Stimulated activated CD4-positive, alpha-beta T cell treated with anti-CD3 and anti-CD28 coated beads, TNF-alpha, amount 100 ng/mL, for 1 hour (primary cell): ENCODE results near the gene ARL8A.
"Not testable (repeated sequence)": the region's sequence is repeated elsewhere in the genome, so short reads cannot be mapped to it uniquely, and the experiment has no call there.

ENCODE experiments used
- DNase-seq, 3 donors: peaks; one replicate each; pipeline ENCODE4 v3.0.0-alpha.2; 2020; ENCODE audit warnings: low read depth in 3 of 3, low spot score in 1 of 3

ARL8A gene

DNA sequence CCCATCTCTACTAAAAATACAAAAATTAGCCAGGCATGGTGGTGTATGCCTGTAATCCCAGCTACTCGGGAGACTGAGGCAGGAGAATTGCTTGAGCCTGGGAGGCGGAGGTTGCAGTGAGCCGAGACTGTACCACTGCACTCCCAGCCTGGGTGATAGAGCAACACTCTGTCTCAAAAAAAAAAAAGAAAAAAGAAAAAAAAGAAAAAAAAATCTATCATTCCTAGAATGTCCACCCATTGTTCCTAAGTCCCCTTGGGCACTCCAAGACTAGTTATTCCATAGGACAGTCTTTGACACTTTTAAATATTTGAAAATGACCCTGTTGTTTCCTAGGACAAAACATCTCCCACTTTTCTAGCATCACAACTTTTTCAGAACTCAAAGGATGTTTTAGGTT lies 3.1 kb downstream of the ARL8A start:
- DNase-seq, result not testable (repeated sequence)

DNA sequence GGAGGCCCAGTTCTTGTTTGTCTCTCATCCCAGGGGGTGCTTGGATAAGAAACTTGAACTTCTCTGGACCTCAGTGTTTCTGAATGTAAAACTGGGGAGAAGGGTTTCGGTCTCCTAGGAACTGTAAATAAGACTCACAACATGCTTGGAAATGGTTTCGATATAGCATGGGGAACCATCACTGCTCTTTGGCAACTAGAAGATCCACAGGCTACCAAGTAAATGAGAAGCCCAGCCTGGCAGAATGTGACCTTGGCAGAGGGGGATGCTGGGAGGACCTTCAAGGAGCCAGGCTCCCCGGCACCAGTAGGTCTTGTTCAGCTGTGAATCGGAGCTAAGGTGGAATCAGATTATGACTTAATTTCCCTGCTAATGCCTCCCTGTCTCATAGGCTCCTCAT lies 3.7 kb downstream of the ARL8A start:
- DNase-seq, result no peak

DNA sequence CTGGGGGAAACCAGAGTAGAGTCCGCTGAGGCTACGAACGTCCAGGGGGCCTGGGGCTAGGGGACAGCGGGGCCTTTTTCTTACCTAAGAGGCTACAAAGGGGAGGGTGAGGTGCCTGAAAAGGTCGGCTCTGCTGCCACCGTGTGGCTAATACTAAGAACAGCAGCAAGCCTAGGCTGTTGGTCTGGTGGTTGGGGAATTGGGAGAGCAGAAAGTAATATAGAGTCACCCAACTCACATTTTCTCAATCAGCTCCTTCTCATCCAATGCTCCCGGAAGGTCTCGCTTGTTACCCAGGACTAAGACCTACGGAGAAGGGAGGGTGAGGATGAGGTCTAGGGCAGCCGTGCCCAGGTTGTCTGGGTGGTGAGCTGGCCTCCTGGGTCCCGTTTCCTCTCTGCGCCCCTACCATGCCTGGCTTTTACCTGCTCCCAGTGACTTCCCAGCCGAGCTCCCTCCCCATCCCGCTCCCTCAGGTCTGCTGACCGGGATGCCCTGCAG lies 9.3 kb downstream of the ARL8A start:
- peak; percentile 23 to 31 (median 25) for DNase-seq

DNA sequence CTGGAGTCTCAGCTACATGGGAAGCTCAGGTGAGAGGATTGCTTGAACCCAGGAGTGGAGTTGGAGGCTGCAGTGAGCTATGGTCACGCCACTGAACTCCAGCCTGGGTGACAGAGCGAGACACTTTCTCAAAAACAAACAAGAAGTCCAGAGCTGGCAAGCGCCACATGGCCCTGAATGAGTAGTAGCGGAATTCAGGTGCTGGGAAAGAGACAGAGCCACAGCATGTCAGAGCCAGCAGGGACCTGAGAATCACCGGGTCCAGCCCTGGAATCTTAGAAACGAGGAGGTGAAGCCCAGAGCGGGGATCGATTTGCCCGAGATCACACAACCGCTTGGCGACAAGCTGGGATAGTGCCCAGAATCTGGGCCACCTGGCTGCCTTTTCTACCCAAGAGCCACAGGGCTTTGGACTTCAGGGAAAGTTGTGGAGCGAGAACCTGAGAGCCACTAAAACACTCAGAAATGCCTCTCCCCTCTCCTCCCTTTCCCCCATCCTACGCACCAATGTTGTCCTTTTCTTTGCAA lies 9.8 kb downstream of the ARL8A start:
- no peak for DNase-seq

DNA sequence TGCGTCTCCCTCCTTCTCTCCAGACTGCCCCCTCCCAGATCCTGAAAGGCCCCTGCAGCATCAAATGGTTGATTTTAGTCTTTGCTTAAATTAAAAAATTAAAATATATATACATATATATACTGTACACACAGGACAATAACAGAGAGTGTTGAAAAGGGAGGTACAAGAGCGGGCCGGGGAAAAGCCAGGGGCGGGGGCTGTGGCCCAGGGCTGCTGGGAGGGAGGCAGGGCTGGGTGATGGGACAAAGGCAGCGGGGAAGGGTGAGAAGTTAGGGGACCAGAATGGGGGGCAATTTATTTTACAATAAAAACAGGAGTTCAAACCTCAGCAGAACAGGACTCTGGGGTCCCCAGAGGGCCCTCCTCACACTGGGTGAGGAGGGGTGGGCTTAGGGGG lies 10.5 kb downstream of the ARL8A start:
- no peak for DNase-seq

DNA sequence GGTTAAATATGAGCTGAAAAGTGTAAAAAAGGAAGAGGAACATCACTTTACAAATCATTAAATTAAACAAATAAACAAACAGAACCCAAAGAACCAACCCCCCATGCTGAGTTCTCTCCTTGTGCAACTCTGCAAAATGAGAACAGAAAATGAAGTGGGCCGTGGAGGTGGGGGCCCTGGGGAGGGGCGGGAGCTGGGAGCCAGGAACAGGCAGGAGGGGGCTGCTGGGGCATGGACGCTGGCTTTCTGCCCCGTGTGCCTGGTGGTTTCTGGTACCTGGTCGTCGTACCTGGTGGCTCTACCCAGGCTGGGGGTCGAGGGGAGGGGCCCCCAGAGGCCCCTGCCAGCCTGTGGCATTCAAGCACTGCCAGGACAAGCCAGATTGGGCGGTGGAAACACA lies 11.0 kb downstream of the ARL8A start:
- DNase-seq, result no peak

DNA sequence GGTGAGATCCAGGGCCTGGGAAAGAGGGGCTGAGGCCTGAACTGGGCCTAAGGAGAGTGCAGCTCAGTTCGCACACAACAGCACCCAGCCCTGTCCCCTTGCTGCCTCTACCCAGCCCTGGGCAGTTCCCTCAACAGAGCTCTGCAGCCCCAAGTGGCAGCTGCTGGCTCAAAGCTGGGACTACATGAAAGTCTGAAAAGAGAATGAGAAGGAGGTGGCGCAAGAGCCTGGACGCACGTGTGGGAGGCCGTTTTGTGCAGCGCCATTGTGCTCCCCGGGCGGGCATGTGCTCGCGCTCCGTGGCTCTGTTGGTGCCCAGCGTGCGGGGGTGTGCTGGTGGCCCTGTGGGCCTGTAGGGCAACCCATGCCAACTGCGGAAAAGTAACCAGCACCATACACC lies 11.5 kb downstream of the ARL8A start:
- DNase-seq, result no peak

DNA sequence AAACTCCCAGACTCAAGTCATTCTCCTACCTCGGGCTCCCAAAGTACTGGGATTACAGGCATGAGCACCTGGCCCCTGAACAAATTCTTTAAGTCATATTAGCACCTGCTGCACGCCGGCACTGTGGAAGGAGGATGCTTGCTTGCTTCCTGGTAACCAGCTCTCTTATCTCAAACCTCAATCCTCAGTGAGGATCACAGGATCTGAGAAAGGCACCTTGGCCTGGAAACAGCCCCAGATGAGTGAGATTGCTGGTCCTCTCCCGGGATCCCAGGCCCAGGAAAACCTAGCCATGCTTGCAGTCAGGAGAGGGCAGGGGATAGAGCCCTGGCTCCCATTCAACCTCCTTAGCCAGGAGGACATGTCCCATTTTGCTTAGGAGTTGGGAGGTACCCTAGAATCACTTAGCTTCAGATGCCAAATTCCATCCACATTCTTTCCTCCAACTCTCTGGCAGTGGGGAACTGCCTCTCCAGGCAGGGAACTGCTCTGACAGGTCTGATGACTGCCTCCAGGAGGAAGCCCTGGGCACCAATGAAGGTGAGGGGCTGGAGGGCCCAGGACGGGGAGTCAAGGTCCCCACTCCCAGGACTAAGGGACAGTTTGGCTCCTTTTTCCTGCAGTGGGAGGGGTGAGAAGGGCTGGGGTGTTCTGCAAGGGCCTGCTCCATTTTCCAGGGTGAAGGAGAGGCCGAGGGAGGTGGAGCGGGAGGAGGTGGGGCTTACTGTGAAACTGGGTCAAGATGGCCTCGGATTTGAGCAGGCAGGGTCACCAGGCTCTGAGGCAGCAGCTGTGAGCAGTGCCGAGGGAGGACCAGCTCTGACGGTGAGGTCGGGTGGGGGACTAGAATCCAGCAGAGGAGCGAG lies 12.3 kb downstream of the ARL8A start:
- no peak for DNase-seq

DNA sequence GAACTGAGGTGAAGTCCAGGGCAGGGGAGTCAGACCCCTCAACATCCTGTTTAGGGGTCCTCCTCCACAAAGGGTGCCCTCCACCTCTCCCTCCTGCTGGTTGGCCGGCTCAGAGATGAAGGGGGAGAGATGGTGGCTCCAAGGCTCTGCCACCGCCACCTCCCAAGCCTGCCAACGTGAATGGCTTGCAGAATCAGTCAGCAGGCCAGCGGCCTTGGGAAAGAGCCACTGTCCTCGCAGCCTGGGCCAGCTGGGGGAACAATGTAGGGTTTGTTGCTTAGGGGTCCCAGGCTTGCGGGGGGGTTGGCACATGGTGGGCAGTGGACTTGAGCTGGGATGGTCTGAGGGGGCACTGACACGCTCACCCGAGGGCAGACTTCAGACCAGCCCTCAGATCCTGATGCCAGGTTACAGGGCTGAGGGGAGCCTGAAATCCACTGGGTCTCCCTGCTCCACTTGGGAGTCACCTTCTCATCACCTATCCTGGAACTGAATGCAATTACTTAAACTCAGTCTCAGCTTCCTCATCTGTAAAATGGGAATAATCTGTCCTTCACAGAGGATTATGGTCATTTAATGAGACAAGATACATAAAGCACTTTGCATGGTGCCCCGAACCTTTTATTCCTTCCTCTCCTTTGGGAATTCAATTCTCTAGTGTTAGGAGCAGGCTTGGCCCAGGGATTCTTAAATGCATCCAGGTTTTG lies 13.6 kb downstream of the ARL8A start:
- DNase-seq, result no peak

DNA sequence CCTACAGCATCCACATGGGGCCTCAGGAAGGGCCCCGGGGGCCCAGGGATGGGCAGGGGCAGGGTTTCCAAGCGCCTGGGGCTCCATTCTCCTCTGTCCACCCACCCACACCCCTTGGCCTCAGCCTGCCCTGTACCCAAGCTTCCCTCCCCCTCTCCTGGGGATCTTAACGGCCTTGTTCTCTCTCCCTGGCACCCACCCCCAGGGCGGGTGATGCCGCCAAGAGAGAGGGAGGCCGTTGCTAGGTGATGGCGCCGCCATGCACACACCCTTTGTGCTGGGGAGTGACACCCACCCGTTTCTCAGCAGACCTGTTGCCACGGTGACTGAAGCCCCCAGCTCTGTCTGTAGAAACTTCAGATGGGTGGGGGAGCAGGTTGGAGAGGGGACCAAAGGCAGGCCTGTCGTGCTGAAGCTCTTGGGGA lies 14.2 kb downstream of the ARL8A start:
- no peak for DNase-seq

DNA sequence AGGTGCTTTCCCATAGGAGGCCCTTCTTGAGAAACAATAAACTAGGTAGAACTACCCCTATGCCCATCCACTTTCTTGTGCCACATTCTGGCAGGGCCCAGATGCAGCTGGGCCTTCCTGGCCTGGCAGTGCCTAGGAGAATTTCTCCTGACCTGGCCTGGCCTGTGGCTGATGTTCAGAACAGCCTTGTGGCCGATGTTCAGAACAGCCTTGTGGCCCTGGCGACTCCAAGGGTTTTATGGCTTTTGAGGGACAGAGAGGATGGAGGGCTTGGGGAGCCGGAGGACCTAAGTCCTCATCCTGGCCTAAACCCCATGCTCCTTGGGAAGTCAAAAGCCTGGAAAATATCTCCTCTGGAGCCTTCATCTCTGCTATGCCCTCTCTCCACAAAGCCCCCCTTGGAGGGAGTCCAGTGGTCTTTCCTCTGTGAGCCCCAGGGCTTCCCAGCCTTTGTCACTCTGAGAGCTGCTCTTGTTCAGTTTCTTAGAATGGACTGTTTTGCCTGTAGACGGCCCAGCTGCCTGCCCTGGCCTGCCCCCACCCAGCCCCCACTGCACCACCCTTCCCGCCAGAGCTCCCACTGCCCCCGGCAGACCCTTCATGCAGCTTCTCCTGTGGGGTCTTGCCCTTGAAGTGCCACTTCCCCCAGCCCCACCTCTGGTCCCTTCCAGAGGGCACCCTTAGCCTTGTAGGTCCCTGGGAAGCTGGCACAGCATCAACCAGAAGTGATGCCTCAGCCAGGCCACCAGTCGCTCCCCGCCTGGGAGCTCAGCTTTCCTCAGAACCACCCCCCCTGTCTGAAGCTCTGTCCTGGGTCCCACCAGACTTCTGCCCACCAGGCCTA lies 14.9 kb downstream of the ARL8A start:
- no peak for DNase-seq

DNA sequence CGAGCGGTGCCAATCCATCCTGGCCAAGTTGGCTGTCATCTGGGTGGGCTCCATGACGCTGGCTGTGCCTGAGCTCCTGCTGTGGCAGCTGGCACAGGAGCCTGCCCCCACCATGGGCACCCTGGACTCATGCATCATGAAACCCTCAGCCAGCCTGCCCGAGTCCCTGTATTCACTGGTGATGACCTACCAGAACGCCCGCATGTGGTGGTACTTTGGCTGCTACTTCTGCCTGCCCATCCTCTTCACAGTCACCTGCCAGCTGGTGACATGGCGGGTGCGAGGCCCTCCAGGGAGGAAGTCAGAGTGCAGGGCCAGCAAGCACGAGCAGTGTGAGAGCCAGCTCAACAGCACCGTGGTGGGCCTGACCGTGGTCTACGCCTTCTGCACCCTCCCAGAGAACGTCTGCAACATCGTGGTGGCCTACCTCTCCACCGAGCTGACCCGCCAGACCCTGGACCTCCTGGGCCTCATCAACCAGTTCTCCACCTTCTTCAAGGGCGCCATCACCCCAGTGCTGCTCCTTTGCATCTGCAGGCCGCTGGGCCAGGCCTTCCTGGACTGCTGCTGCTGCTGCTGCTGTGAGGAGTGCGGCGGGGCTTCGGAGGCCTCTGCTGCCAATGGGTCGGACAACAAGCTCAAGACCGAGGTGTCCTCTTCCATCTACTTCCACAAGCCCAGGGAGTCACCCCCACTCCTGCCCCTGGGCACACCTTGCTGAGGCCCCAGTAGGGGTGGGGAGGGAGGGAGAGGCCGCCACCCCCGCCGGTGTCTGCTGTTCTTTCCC lies 16.5 kb downstream of the ARL8A start:
- DNase-seq, result no peak

DNA sequence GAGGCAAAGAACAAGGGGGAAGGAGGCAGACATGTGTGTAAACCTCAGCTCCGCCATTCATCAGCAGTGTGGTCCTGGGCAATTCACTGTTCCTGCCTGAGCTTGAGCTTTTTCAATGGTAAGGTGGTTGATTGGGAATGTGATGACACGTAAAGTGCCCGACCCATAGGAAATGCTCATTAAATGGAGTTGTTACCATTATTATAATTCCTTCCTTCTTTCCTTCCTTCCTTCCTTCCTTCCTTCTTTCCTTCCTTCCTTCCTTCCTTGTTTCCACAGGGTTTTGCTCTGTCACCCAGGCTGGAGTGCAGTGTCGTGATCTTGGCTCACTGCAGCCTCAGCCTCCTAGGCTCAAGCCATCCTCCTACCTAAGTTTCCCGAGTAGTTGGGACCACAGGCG lies 17.5 kb downstream of the ARL8A start:
- DNase-seq, result no peak

DNA sequence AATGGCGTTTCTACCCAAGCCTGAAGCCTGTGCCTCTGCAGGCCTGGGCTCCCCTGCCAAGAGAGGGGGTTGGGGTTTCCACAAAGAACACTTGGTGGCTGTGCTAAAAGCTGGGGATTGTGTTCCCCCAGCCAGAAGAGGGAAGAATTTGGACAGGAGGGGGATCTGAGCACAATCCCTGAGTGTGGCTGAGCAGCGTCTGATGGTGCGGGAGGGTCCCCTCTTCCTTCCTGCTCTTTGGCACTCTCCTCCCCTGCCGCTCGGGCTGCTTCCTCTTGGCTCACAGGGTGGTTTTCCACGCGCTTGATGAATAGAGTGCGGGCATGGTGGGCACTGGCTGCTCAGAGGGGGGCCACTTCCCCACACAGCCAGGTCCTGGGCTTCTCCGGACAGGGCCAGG lies 18.1 kb downstream of the ARL8A start:
- no peak for DNase-seq

DNA sequence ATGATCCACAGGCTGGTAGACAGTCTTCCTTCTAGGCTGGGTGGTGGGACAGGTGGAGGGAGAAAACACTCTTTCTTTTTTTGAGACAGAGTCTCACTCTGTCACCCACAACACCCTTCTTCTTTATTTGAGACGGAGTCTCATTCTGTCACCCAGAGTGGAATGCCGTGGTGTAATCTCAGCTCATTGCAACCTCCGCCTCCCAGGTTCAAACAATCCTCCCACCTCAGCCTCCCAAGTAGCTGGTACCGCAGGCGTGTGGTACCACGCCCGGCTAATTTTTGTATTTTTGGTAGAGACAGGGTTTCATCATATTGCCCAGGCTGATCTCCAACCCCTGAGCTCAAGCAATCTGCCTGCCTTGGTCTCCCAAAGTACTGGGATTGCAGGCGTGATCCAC lies 18.9 kb downstream of the ARL8A start:
- DNase-seq, result no peak

DNA sequence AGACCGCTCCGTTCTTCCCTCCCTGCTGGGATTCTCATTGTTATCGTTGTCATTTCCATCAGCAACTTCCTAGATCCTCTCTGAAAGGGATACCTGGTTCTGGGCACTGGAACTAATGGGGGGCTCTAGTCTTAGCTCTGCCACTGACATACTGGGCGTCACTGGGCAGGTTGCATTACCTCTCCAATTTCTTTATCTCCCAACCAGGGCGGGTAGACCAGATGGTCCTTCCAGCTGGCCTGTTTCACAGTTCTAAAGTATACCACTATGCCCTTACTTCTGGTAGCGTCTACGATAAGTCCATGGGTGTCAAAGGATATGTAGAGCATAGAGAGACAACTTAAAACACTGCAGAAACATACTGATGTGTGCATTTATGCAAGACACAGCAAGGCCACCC lies 20.4 kb downstream of the ARL8A start:
- no peak for DNase-seq

DNA sequence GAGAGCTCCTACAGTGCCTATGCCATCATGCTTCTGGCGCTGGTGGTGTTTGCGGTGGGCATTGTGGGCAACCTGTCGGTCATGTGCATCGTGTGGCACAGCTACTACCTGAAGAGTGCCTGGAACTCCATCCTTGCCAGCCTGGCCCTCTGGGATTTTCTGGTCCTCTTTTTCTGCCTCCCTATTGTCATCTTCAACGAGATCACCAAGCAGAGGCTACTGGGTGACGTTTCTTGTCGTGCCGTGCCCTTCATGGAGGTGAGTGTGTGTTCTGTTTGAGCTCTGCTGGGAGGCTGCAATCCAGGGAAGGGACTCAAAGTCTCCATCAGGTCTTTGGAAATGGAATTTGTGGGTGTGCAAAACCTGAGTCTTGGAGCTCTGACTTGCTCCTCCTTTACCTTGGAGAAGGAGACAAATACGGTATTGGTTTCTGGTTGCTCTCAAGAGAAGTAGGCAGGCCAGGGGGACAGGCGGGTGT lies 21.2 kb downstream of the ARL8A start:
- DNase-seq, result no peak

DNA sequence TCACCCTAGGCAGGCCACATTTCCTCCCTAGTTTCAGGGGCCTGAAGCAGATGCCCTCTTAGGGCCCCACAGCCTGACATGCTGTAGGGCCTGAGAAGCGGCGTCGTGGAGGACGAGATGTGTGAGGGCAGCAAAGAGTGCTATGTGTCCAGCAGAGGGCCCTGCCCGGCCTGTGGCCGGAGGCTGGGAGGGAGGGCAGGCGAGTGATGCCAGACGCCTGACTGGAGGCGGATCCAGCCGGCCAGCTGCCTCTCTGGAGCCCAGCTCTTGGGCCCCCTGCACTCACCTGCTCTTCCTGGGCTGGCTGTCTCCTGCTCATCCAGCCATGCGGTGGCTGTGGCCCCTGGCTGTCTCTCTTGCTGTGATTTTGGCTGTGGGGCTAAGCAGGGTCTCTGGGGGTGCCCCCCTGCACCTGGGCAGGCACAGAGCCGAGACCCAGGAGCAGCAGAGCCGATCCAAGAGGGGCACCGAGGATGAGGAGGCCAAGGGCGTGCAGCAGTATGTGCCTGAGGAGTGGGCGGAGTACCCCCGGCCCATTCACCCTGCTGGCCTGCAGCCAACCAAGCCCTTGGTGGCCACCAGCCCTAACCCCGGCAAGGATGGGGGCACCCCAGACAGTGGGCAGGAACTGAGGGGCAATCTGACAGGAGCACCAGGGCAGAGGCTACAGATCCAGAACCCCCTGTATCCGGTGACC lies 21.8 kb downstream of the ARL8A start, which contains the start of gene GPR37L1:
TSS of gene GPR37L1 (plus strand) at position 279 of the 697 bp plus-strand sequence. CDS start at position 326, 47 bp downstream.
- no peak for DNase-seq

DNA sequence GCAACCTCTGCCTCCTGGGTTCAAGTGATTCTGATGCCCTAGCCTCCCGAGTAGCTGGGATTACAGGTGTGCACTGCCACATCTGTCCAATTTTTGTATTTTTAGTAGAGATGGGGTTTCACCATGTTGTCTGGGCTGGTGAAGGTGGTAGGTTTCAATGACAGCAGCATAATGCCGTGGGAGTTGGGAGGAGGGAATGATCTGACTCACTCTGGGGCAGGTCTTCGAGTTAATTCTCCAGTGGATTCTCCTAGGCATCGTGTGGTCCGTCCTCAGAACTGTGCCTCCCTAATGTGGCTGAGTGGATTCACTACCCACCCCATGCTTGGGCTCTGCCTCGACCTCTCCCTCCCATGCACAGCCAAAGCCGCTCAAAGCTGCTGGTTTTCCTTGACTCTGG lies 23.5 kb downstream of the ARL8A start:
- DNase-seq, result no peak
